Right ventricle myocardium inferior (tissue), 1 donor: ENCODE measurements around the gene IL36G. TPM values are rescaled to one million over a fixed set of nuclear protein-coding genes. Genes with fewer than 3 reads are reported as not detected.

Experiments
- ATAC-seq: fragments of 200-7000 bp; cut with Tn5 transposase; one replicate; pipeline ENCODE4 v1.9.1; 2020; ENCODE audit warnings: mild to moderate bottlenecking, moderate library complexity
- DNase-seq: peaks from one replicate; pipeline ENCODE4 v3.0.0; 2021; ENCODE audit errors: missing footprints
- intact Hi-C: fragments of 100-400 bp; cut with DNase I; formaldehyde crosslinking; loops from one replicate; pipeline ENCODE4 v1.11.0; 2022
- total RNA-seq: library from RNA; stranded (reverse); fragmentation: NEBNext Ultra II Directional; extraction: Animal tissue kit (Norgen Biotek cat#: 25700); gene quantifications from one replicate; pipeline ENCODE4 v1.2.1, GENCODE V29; 2021
- donor health status: DM: no; HTN: yes; CAD: no; lungs with severe emphysema.

The IL36G gene
- total RNA-seq, 1 donor from 2014 or later: not detected

- DNase-seq (no peak), ATAC-seq (no peak)
- intact Hi-C loops: no loop called here
Measured at GRCh38 chr2:113012436-113013335, 34.9 kb downstream of the IL36G start.

GRCh38 chr2:113013336-113013661 lies 35.5 kb downstream of the IL36G start:
- no peak for ATAC-seq
- DNase-seq: no peak
- intact Hi-C loops: no loop called here

- intact Hi-C loops: no loop called here
- ATAC-seq (no peak), DNase-seq (no peak)
Measured at GRCh38 chr2:113014067-113014466, 36.3 kb downstream of the IL36G start.

GRCh38 chr2:113015042-113015441 lies 37.2 kb downstream of the IL36G start:
- DNase-seq: no peak
- intact Hi-C loops: no loop called here
- no peak for ATAC-seq

GRCh38 chr2:113015655-113016054 lies 37.8 kb downstream of the IL36G start:
- ATAC-seq: no peak
- intact Hi-C loops: no loop called here
- DNase-seq: no peak

GRCh38 chr2:113018509-113018908 lies 40.7 kb downstream of the IL36G start:
- ATAC-seq (no peak), DNase-seq (no peak)
- intact Hi-C loops: no loop called here

- ATAC-seq (no peak), DNase-seq (no peak)
- intact Hi-C loops: no loop called here
Measured at GRCh38 chr2:113021312-113021711, 43.5 kb downstream of the IL36G start.

- no peak for ATAC-seq
- no peak for DNase-seq
- intact Hi-C loops: no loop called here
Measured at GRCh38 chr2:113024764-113025163, 47.0 kb downstream of the IL36G start.

- DNase-seq (no peak), ATAC-seq (no peak)
- intact Hi-C loops: no loop called here
Measured at GRCh38 chr2:113025737-113026136, 47.9 kb downstream of the IL36G start.

- no peak for ATAC-seq
- intact Hi-C loops: no loop called here
Measured at GRCh38 chr2:113027691-113028090, 49.9 kb downstream of the IL36G start.

GRCh38 chr2:113028112-113028511 lies 50.3 kb downstream of the IL36G start:
- DNase-seq (no peak), ATAC-seq (no peak)
- intact Hi-C loops: no loop called here

More at GRCh38 chr2:113027691-113028090, 49.9 kb downstream of the IL36G start:
- no peak for DNase-seq

- DNase-seq: no peak
- intact Hi-C loops: no loop called here
- no peak for ATAC-seq
Measured at GRCh38 chr2:113032737-113033136, 54.9 kb downstream of the IL36G start.

GRCh38 chr2:113034016-113034415 lies 56.2 kb downstream of the IL36G start:
- ATAC-seq: no peak
- intact Hi-C loops: no loop called here
- DNase-seq: no peak

Other genes with a start within 250 kb of the IL36G start
- 1.3 TPM for gene CKAP2L, start 213.4 kb upstream of the IL36G start, total RNA-seq
- gene IL1A, start 193.5 kb upstream of the IL36G start, total RNA-seq: not detected
- gene IL1B, start 141.2 kb upstream of the IL36G start, total RNA-seq: not detected
- not detected for gene IL37, start 66.8 kb upstream of the IL36G start, total RNA-seq
- not detected for gene IL36A, start 27.5 kb downstream of the IL36G start, total RNA-seq
- gene IL36B, start 74.9 kb downstream of the IL36G start, total RNA-seq: not detected
- gene IL36RN, start 81.2 kb downstream of the IL36G start, total RNA-seq: not detected
- not detected for gene IL1F10, start 90.0 kb downstream of the IL36G start, total RNA-seq
- gene IL1RN, start 149.6 kb downstream of the IL36G start, total RNA-seq: 0.89 TPM
- 3.4 TPM for gene PSD4, start 196.0 kb downstream of the IL36G start, total RNA-seq